NOMO-1 treated with DMSO at 0.1 percent for 48 hours (cell line): ENCODE results near the gene KCNG2.

ENCODE experiments used
- DNase-seq: peaks from one replicate; lab custom pipeline; 2025; ENCODE audit not compliant: unreplicated experiment; lab: John Stamatoyannopoulos, UW

KCNG2 gene

GRCh38 chr18:79784965-79785770 is 12.6 kb upstream of the KCNG2 start:
- DNase-seq, result no peak

- no peak for DNase-seq
These were observed 11.9 kb upstream of the KCNG2 start for GRCh38 chr18:79785831-79786230.

- DNase-seq, result no peak
These were observed 11.4 kb upstream of the KCNG2 start for GRCh38 chr18:79786304-79786703.

- peak; percentile 53 for DNase-seq
These were observed 10.8 kb upstream of the KCNG2 start for GRCh38 chr18:79786786-79787526.

- no peak for DNase-seq
These were observed 10.2 kb upstream of the KCNG2 start for GRCh38 chr18:79787527-79787864.

GRCh38 chr18:79787865-79788733 is 9.6 kb upstream of the KCNG2 start:
- DNase-seq, result no peak

GRCh38 chr18:79788734-79789085 is 9.0 kb upstream of the KCNG2 start:
- DNase-seq, result no peak

- no peak for DNase-seq
These were observed 8.4 kb upstream of the KCNG2 start for GRCh38 chr18:79789091-79789891.

GRCh38 chr18:79789901-79790890 is 7.5 kb upstream of the KCNG2 start:
- no peak for DNase-seq

GRCh38 chr18:79790996-79791972 is 6.5 kb upstream of the KCNG2 start:
- DNase-seq, result peak; percentile 98

- DNase-seq, result peak; percentile 44
These were observed 5.4 kb upstream of the KCNG2 start for GRCh38 chr18:79792096-79792987.

GRCh38 chr18:79792988-79793355 is 4.8 kb upstream of the KCNG2 start:
- DNase-seq, result peak; percentile 84

- no peak for DNase-seq
These were observed 2.9 kb upstream of the KCNG2 start for GRCh38 chr18:79794846-79795245.

GRCh38 chr18:79795446-79795845 is 2.3 kb upstream of the KCNG2 start:
- no peak for DNase-seq

- no peak for DNase-seq
These were observed 1.7 kb upstream of the KCNG2 start for GRCh38 chr18:79796016-79796415.

- no peak for DNase-seq
These were observed 970 bp upstream of the KCNG2 start for GRCh38 chr18:79796531-79797405.
